GM13977 (cell line): ENCODE results near the gene ZDHHC22.
A peak's percentile ranks its signal among the peaks of the same experiment; 100 is the strongest.

Experiments
- DNase-seq: peaks from one replicate; pipeline ENCODE4 v3.0.0; 2012; ENCODE audit warnings: low spot score
- CTCF ChIP-seq: IDR thresholded peaks from 2 replicates; pipeline ENCODE4 v1.5.1; 2012; ENCODE audit warnings: mild to moderate bottlenecking, control low read depth; ENCODE audit not compliant: insufficient read depth; ENCODE audit errors: extremely low read depth, missing control alignments
- in situ Hi-C: fragments of 300-500 bp; cut with MboI; formaldehyde crosslinking; loops from one replicate; pipeline ENCODE4 v1.12.0; 2022; ENCODE audit warnings: low sequenced_read_pairs, low pct_unique_long_range_greater_than_20kb, mixed read lengths, inconsistent platforms; ENCODE audit not compliant: unreplicated experiment

ZDHHC22 gene

GRCh38 chr14:77157740-77158139 is 16.1 kb upstream of the ZDHHC22 start:
- no peak for DNase-seq
- in situ Hi-C loops = no loop called here
- no peak for TF ChIP-seq CTCF

DNA sequence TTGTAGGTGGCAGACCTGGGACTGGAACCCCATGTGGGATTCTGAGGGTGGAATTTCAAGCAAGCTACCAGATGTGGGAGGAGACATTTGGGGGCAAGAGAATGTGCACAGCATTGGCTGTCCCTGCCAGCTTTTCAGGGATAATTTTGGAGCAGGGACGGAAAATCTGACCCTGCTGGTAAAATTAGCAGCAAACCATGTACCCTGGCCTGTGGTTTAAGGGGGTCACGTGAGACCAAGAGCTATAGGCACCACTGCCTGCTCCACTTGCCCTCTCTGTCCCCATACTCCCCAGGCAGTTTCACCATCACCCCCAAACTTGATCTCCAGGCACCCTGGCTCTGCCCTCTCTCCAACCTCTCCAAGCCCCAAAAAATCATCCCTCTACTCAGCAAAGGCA is 13.5 kb upstream of the ZDHHC22 start:
- no peak for DNase-seq
- in situ Hi-C loops = no loop called here
- no peak for TF ChIP-seq CTCF

- in situ Hi-C loops = no loop called here
- no peak for TF ChIP-seq CTCF
- no peak for DNase-seq
These were observed 12.8 kb upstream of the ZDHHC22 start for GRCh38 chr14:77154421-77154820.

DNA sequence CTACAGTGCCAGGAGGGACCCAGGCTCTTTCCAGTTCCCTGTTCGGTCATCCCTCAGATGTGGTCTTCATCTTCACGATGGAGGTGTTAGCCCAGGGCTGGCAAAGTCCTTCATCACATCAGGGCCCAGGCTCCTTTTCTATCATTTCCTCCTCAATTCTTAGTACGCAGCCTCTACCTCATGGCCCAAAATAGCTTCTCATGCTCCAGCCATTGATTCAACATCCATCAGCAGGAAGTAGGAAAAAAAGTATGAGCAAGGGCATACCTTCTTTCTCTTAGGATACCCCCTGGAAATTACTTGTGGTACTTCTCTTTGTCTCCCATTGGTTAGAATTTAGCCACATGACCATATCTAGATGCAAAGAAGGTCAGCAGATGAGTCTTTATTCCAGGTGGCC is 12.2 kb upstream of the ZDHHC22 start:
- no peak for DNase-seq
- in situ Hi-C loops = no loop called here
- TF ChIP-seq CTCF = no peak

DNA sequence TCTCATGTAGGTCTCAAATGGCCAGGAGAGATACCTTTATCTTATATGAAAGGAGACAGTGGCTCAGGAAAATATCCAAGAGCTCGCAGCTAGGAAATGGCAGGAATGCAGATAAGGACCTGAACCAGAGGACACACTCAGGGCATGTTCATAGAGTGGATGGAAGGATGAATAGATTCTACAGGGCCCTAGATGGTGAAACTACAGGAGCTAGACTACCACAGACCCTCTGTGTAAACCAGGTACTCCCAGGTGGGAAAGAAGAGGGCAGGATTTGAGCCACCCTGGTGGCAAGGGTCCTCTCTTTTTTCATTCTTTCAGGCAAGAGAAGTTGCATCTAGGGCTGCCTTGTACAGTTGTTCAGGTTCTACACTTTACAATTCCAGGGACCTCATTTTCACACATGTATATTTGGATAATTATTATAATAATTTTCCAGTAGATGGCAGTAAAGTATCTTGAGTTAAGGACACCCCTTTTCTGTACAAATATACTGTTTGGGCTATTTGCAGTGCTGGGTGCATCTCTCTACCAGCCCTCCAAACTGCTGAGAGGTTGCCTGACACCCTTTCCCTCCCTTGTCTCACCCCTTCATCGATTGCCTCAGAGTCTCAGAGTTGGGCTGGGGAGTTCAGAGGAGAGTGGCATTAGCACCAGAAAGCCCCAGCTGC is 10.5 kb upstream of the ZDHHC22 start:
- TF ChIP-seq CTCF = peak; percentile 15
- peak; percentile 77 for DNase-seq
- in situ Hi-C loops = no loop called here

GRCh38 chr14:77151245-77151644 is 9.7 kb upstream of the ZDHHC22 start:
- TF ChIP-seq CTCF = peak; percentile 47
- in situ Hi-C loops = no loop called here
- DNase-seq = no peak
